Ishikawa (cell line): ENCODE measurements around the gene FHIT.

Source experiments
- CEBPB ChIP-seq: IDR thresholded peaks from 2 replicates; pipeline ENCODE4 v1.6.1; 2012
- CREB1 ChIP-seq: IDR thresholded peaks from 2 replicates; pipeline ENCODE4 v1.6.1; 2012; ENCODE audit warnings: low read depth
- EGR1 ChIP-seq: IDR thresholded peaks from 2 replicates; pipeline ENCODE4 v1.6.1; 2012
- EP300 ChIP-seq: IDR thresholded peaks from 2 replicates; pipeline ENCODE4 v1.6.1; 2012; ENCODE audit warnings: borderline replicate concordance
- FOXM1 ChIP-seq: IDR thresholded peaks from 2 replicates; pipeline ENCODE4 v1.6.1; 2012; ENCODE audit warnings: low read depth, borderline replicate concordance
- NFIC ChIP-seq: IDR thresholded peaks from 2 replicates; pipeline ENCODE4 v1.6.1; 2012
- RAD21 ChIP-seq: IDR thresholded peaks from 2 replicates; pipeline ENCODE4 v1.6.1; 2012; ENCODE audit warnings: low read depth
- REST ChIP-seq: IDR thresholded peaks from 2 replicates; pipeline ENCODE4 v1.6.1; 2012; ENCODE audit warnings: low read depth, mild to moderate bottlenecking
- TAF1 ChIP-seq: IDR thresholded peaks from 2 replicates; pipeline ENCODE4 v1.6.1; 2012; ENCODE audit warnings: low read depth, mild to moderate bottlenecking
- TCF12 ChIP-seq: IDR thresholded peaks from 2 replicates; pipeline ENCODE4 v1.6.1; 2012; ENCODE audit warnings: low read depth
- TEAD4 ChIP-seq: IDR thresholded peaks from 2 replicates; pipeline ENCODE4 v1.6.1; 2012
- USF1 ChIP-seq: IDR thresholded peaks from 2 replicates; pipeline ENCODE4 v1.6.1; 2012
- YY1 ChIP-seq: IDR thresholded peaks from 2 replicates; pipeline ENCODE4 v1.6.1; 2012; ENCODE audit warnings: low read depth
- ZBTB7A ChIP-seq: IDR thresholded peaks from 2 replicates; pipeline ENCODE4 v1.6.1; 2012; ENCODE audit warnings: low read depth
- TF ChIP-seq, protein P1 (sequence below): IDR thresholded peaks from 2 replicates; pipeline ENCODE4 v1.6.1; 2012

FHIT gene

GRCh38 chr3:60226912-60227311 is 1024.3 kb downstream of the FHIT start:
- TF ChIP-seq NFIC: peak; percentile 81
- TF ChIP-seq REST: no peak
- peak; percentile 73 for TF ChIP-seq TEAD4
- TF ChIP-seq TCF12: peak; percentile 48

- TF ChIP-seq ZBTB7A (no peak), CREB1 (no peak), EGR1 (no peak), TAF1 (no peak), TEAD4 (no peak), NFIC (no peak), RAD21 (no peak), USF1 (no peak), TCF12 (no peak), YY1 (no peak), CEBPB (no peak), REST (no peak), FOXM1 (no peak), EP300 (no peak)
- TF ChIP-seq, protein P1, sequence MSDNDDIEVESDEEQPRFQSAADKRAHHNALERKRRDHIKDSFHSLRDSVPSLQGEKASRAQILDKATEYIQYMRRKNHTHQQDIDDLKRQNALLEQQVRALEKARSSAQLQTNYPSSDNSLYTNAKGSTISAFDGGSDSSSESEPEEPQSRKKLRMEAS: no peak
Observed at GRCh38 chr3:60225848-60226247, 1025.4 kb downstream of the FHIT start.

- no peak for TF ChIP-seq EP300
Observed at GRCh38 chr3:60220768-60221167, 1030.5 kb downstream of the FHIT start.

DNA sequence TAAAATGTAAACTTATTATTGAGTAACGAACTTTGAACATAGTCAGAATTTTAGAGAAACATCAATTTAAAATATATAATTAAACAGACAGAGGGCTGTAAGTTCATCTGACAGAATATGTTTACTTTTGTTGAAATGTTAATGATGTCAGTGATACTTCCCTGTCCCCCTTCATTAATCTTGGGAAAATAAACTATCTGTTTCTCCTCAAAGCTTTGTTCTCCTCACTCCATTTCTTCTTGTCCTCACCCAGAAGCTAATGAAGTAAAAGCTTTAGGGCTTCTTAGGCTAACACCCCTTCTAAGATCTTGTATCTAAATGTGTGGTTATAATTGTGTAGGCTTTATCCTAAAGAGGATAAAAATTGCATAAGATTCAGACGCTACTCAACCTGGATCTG is 1031.8 kb downstream of the FHIT start:
- no peak for TF ChIP-seq REST
- no peak for TF ChIP-seq TCF12
- TF ChIP-seq, protein P1: no peak
- no peak for TF ChIP-seq RAD21
- no peak for TF ChIP-seq EP300
- no peak for TF ChIP-seq TEAD4
- TF ChIP-seq CEBPB: no peak
- TF ChIP-seq YY1: no peak

GRCh38 chr3:60217156-60217911 is 1033.9 kb downstream of the FHIT start:
- TF ChIP-seq TAF1 (no peak), EP300 (no peak), REST (no peak), NFIC (no peak)
